IPS DF 6.9 (cell line): ENCODE data around the gene TBC1D9.

ENCODE experiments used
- DNase-seq: peaks from one replicate; pipeline ENCODE4 v3.0.0-alpha.2; 2013; ENCODE audit warnings: low read depth, low spot score
- H3K27ac ChIP-seq: one replicate; pipeline ENCODE4 v1.5.1; 2013; ENCODE audit warnings: low read length, control low read depth
- H3K27me3 ChIP-seq: 2 replicates; pipeline ENCODE4 v1.6.1; 2013; ENCODE audit warnings: mild to moderate bottlenecking, low read length; ENCODE audit not compliant: control insufficient read depth, insufficient read depth
- H3K36me3 ChIP-seq: 2 replicates; pipeline ENCODE4 v1.6.1; 2013; ENCODE audit warnings: low read length; ENCODE audit not compliant: control insufficient read depth, insufficient read depth
- H3K4me1 ChIP-seq: 2 replicates; pipeline ENCODE4 v1.6.1; 2013; ENCODE audit warnings: low read length; ENCODE audit not compliant: control insufficient read depth, insufficient read depth
- H3K4me3 ChIP-seq: 2 replicates; pipeline ENCODE4 v1.5.1; 2013; ENCODE audit warnings: mild to moderate bottlenecking, low read length
- H3K9me3 ChIP-seq: 2 replicates; pipeline ENCODE4 v1.6.1; 2013; ENCODE audit warnings: low read length, inconsistent platforms; ENCODE audit not compliant: control insufficient read depth, insufficient read depth
- WGBS: extraction: QIAGEN DNeasy Blood & Tissue Kit; methylation state at CpG from one replicate; pipeline ENCODE4 v1.1.7; 2013; ENCODE audit warnings: mixed read lengths, missing lambda C conversion rate; ENCODE audit not compliant: insufficient read length, insufficient coverage; 5-methylcytosine and 5-hydroxymethylcytosine counted together

Gene TBC1D9

GRCh38 chr4:140695483-140695882 lies 60.7 kb downstream of the TBC1D9 start:
- H3K9me3 ChIP-seq: no peaks in the 10 kb centered on the region
- H3K27ac ChIP-seq: no peak overlapping the region
- DNase-seq: no peak
- H3K36me3 ChIP-seq: no peaks in the 10 kb centered on the region
- H3K4me1 ChIP-seq: no peaks in the 10 kb centered on the region
- H3K27me3 ChIP-seq: peaks cover 5% of the 10 kb centered on the region
- no peak overlapping the region for H3K4me3 ChIP-seq

- no peak overlapping the region for H3K27ac ChIP-seq
- WGBS: no CpG with 5 or more reads among the region's 1 CpG
Measured at GRCh38 chr4:140693562-140693961, 62.6 kb downstream of the TBC1D9 start.

GRCh38 chr4:140691369-140691768 lies 64.8 kb downstream of the TBC1D9 start:
- peak; percentile 9 for DNase-seq
- Histone ChIP-seq H3K9me3 (no peaks in the 10 kb centered on the region), H3K4me1 (no peaks in the 10 kb centered on the region), H3K36me3 (no peaks in the 10 kb centered on the region), H3K27me3 (peaks cover 13% of the 10 kb centered on the region), H3K4me3 (no peak overlapping the region), H3K27ac (no peak overlapping the region)
- WGBS: no CpG with 5 or more reads among the region's 2 CpGs

More at GRCh38 chr4:140693562-140693961, 62.6 kb downstream of the TBC1D9 start:
- Histone ChIP-seq H3K4me3 (no peak overlapping the region), H3K36me3 (no peaks in the 10 kb centered on the region), H3K9me3 (no peaks in the 10 kb centered on the region), H3K27me3 (peaks cover 13% of the 10 kb centered on the region), H3K4me1 (no peaks in the 10 kb centered on the region)
- no peak for DNase-seq

GRCh38 chr4:140690093-140690492 lies 66.1 kb downstream of the TBC1D9 start:
- no CpG with 5 or more reads among the region's 1 CpG for WGBS
- H3K27me3 ChIP-seq: peaks cover 13% of the 10 kb centered on the region
- H3K36me3 ChIP-seq: no peaks in the 10 kb centered on the region
- H3K9me3 ChIP-seq: no peaks in the 10 kb centered on the region
- H3K4me1 ChIP-seq: no peaks in the 10 kb centered on the region
- no peak overlapping the region for H3K27ac ChIP-seq
- DNase-seq: no peak
- H3K4me3 ChIP-seq: no peak overlapping the region

- no CpG with 5 or more reads among the region's 3 CpGs for WGBS
- DNase-seq: no peak
- no peak overlapping the region for H3K4me3 ChIP-seq
- H3K27me3 ChIP-seq: peaks cover 13% of the 10 kb centered on the region
- H3K27ac ChIP-seq: no peak overlapping the region
- no peaks in the 10 kb centered on the region for H3K4me1 ChIP-seq
- H3K9me3 ChIP-seq: no peaks in the 10 kb centered on the region
- no peaks in the 10 kb centered on the region for H3K36me3 ChIP-seq
Measured at GRCh38 chr4:140689623-140690022, 66.6 kb downstream of the TBC1D9 start.

- WGBS: no CpG with 5 or more reads among the region's 6 CpGs
- Histone ChIP-seq H3K27me3 (peaks cover 13% of the 10 kb centered on the region), H3K36me3 (no peaks in the 10 kb centered on the region), H3K4me1 (no peaks in the 10 kb centered on the region), H3K4me3 (no peak overlapping the region), H3K27ac (no peak overlapping the region), H3K9me3 (no peaks in the 10 kb centered on the region)
- no peak for DNase-seq
Measured at GRCh38 chr4:140688711-140689598, 67.2 kb downstream of the TBC1D9 start.

GRCh38 chr4:140686796-140687195 lies 69.4 kb downstream of the TBC1D9 start:
- DNase-seq: no peak
- H3K9me3 ChIP-seq: no peaks in the 10 kb centered on the region
- no peaks in the 10 kb centered on the region for H3K4me1 ChIP-seq
- H3K27me3 ChIP-seq: peaks cover 11% of the 10 kb centered on the region
- H3K27ac ChIP-seq: no peak overlapping the region
- H3K36me3 ChIP-seq: no peaks in the 10 kb centered on the region
- no peak overlapping the region for H3K4me3 ChIP-seq

GRCh38 chr4:140684314-140684713 lies 71.9 kb downstream of the TBC1D9 start:
- H3K4me3 ChIP-seq: no peak overlapping the region
- no peaks in the 10 kb centered on the region; the same call in 1 of the 2 replicates for H3K36me3 ChIP-seq
- H3K9me3 ChIP-seq: no peaks in the 10 kb centered on the region
- DNase-seq: no peak
- H3K27ac ChIP-seq: no peak overlapping the region
- H3K4me1 ChIP-seq: no peaks in the 10 kb centered on the region
- H3K27me3 ChIP-seq: no peaks in the 10 kb centered on the region

- DNase-seq: no peak
- Histone ChIP-seq H3K4me3 (no peak overlapping the region), H3K36me3 (no peaks in the 10 kb centered on the region; the same call in 1 of the 2 replicates), H3K4me1 (no peaks in the 10 kb centered on the region), H3K27me3 (no peaks in the 10 kb centered on the region), H3K27ac (no peak overlapping the region), H3K9me3 (no peaks in the 10 kb centered on the region)
- no CpG with 5 or more reads among the region's 3 CpGs for WGBS
Measured at GRCh38 chr4:140681201-140681600, 75.0 kb downstream of the TBC1D9 start.

- no peaks in the 10 kb centered on the region for H3K27me3 ChIP-seq
- WGBS: no CpG with 5 or more reads among the region's 1 CpG
- H3K27ac ChIP-seq: no peak overlapping the region
- H3K4me1 ChIP-seq: no peaks in the 10 kb centered on the region
- H3K9me3 ChIP-seq: no peaks in the 10 kb centered on the region
- no peak for DNase-seq
- no peaks in the 10 kb centered on the region; the same call in 1 of the 2 replicates for H3K36me3 ChIP-seq
- no peak overlapping the region for H3K4me3 ChIP-seq
Measured at GRCh38 chr4:140680686-140681085, 75.5 kb downstream of the TBC1D9 start.

GRCh38 chr4:140679576-140679975 lies 76.6 kb downstream of the TBC1D9 start:
- no peak for DNase-seq
- no peak overlapping the region for H3K27ac ChIP-seq
- H3K27me3 ChIP-seq: no peaks in the 10 kb centered on the region
- H3K36me3 ChIP-seq: no peaks in the 10 kb centered on the region; the same call in 1 of the 2 replicates
- no peaks in the 10 kb centered on the region for H3K9me3 ChIP-seq
- H3K4me1 ChIP-seq: no peaks in the 10 kb centered on the region
- no peak overlapping the region for H3K4me3 ChIP-seq
- WGBS: no CpG with 5 or more reads among the region's 3 CpGs
